ENCODE measurements around the gene ELL. TPM values are rescaled to one million over a fixed set of nuclear protein-coding genes. Genes with fewer than 3 reads are reported as not detected.
A peak's percentile ranks its signal among the peaks of the same experiment; 100 is the strongest.

ELL gene
- total RNA-seq, 1 experiment from 2014 or later: 22.9 TPM

- no peak overlapping the region for H2AFZ ChIP-seq (ENCODE audit: low read depth, low read length, poor library complexity, severe bottlenecking)
- no peaks in the 10 kb centered on the region; a peak in 1 of 4 replicates for H3K36me3 ChIP-seq (ENCODE audit: control insufficient read depth in 1 of 2, insufficient read depth in 2 of 2, low read length in 2 of 2)
- ChIA-PET CTCF (no interaction called here), POLR2A (interaction anchor here (1.3 to 3.5 kb wide), 4 partner anchors 12 to 49 kb away, joined by 3 to 15 read pairs (median 9); partner anchors contain the start of genes KXD1 and UBA52), RAD21 (ENCODE audit: low non-redundant PET in 1 of 2, low total read pairs in 2 of 2, uncharacterized antibody in 2 of 2, unreplicated experiment in 2 of 2) (no interaction called here)
- H3K4me2 ChIP-seq (ENCODE audit: low read length): peak overlapping the region; percentile 80
- H3K27ac ChIP-seq (ENCODE audit: low read depth, low read length): peak overlapping the region; percentile 48
- DNase-seq (ENCODE audit: low read depth, low spot score): peak; percentile 99
- peaks cover 44% of the 10 kb centered on the region for H3K79me2 ChIP-seq (ENCODE audit: insufficient read depth, low read length)
- peak overlapping the region; percentile 98 for H3K9ac ChIP-seq (ENCODE audit: low read length)
- no peaks in the 10 kb centered on the region for H3K27me3 ChIP-seq (ENCODE audit: insufficient read depth, low read length)
- peak overlapping the region; percentile 92 to 94 for H3K4me3 ChIP-seq (replicated peaks in 1 of 2; ENCODE audit: low read depth in 1 of 2, low read length in 2 of 2)
- BruUV-seq (replicated peaks): no TSS peak
- H3K9me3 ChIP-seq (ENCODE audit: control insufficient read depth in 1 of 2, insufficient read depth in 1 of 2, low read depth in 1 of 2, low read length in 2 of 2): no peaks in the 10 kb centered on the region
- H4K20me1 ChIP-seq (ENCODE audit: insufficient read depth): no peaks in the 10 kb centered on the region
- no peaks in the 10 kb centered on the region for H3K9me2 ChIP-seq (ENCODE audit: insufficient read depth)
- intact Hi-C loops (cut with micrococcal nuclease): loop anchor here (1.0 to 2.0 kb wide), 2 partner anchors 35 to 115 kb away; partner anchors contain the start of genes KLHL26 and KXD1
- ATAC-seq: peak; percentile 89
- H3K4me1 ChIP-seq (ENCODE audit: control insufficient read depth in 1 of 2, insufficient read depth in 2 of 2, low read length in 2 of 2): peaks cover 14 to 33% of the 10 kb centered on the region in 2 experiments
- TF ChIP-seq REST (IDR thresholded peaks at IDR 0.05; ENCODE audit: low read depth) (no peak), SP1 (IDR thresholded peaks at IDR 0.05; ENCODE audit: low read depth) (peak; percentile 83), ZFX (IDR thresholded peaks at IDR 0.05) (no peak), EZH2phosphoT487 (IDR thresholded peaks at IDR 0.05; ENCODE audit: borderline replicate concordance) (no peak), POLR2AphosphoS5 (IDR thresholded peaks at IDR 0.05; ENCODE audit: low read depth, low read length) (peak; percentile 74), EGR1 (IDR thresholded peaks at IDR 0.05; ENCODE audit: low read depth) (peak; percentile 83), TCF7L2 (IDR thresholded peaks at IDR 0.05; ENCODE audit: borderline replicate concordance, extremely low read depth, insufficient read depth, insufficient read length) (peak; percentile 42), ATF3 (IDR thresholded peaks at IDR 0.05) (no peak), FOSL1 (IDR thresholded peaks at IDR 0.05; ENCODE audit: low read depth) (no peak), CEBPB (IDR thresholded peaks at IDR 0.05; ENCODE audit: low read depth) (no peak), CTCF (IDR thresholded peaks at IDR 0.05 in 2 of 3, conservative IDR thresholded peaks at IDR 0.05 in 1 of 3; ENCODE audit: borderline replicate concordance in 1 of 3, insufficient read depth in 1 of 3, low read depth in 2 of 3, low read length in 2 of 3) (no peak), ZBTB33 (IDR thresholded peaks at IDR 0.05; ENCODE audit: extremely low read depth, insufficient replicate concordance, low read length) (no peak), SRF (IDR thresholded peaks at IDR 0.05; ENCODE audit: low read depth) (peak; percentile 91), ZNF274 (IDR thresholded peaks at IDR 0.05; ENCODE audit: low read depth, low read length) (no peak), EZH2 (IDR thresholded peaks at IDR 0.05) (no peak), MAX (IDR thresholded peaks at IDR 0.05) (peak; percentile 81), ELF1 (IDR thresholded peaks at IDR 0.05; ENCODE audit: borderline replicate concordance, low read depth) (no peak; the same call in 1 of the 2 replicates), RAD21 (IDR thresholded peaks at IDR 0.05; ENCODE audit: low read depth) (no peak)
Observed at GRCh38 chr19:18522124-18522861, 423 bp upstream of the ELL start.
